ENCODE results near the gene TMEM240. TPM values are rescaled to one million over a fixed set of nuclear protein-coding genes. Genes with fewer than 3 reads are reported as not detected.
A peak's percentile ranks its signal among the peaks of the same experiment; 100 is the strongest.

TMEM240 gene
- total RNA-seq (7.0 and 8.8 TPM in 2 replicates), polyA plus RNA-seq (5.3 and 7.6 TPM in 2 replicates), polyA minus RNA-seq (1.1 and 1.2 TPM in 2 replicates), Bru-seq, nascent RNA (percentile 38 among the genes with signal in this experiment), BruChase-seq, experiment 1, labeled RNA remaining after a 6-hour chase (percentile 51 among the genes with signal in this experiment), BruChase-seq, experiment 2, labeled RNA remaining after a 2-hour chase (percentile 51 among the genes with signal in this experiment)
- 3.3 and 4.5 TPM in 2 replicates for polyA plus RNA-seq (2011; cell fraction: cytosol; rRNA removed)
- 6.8 and 7.3 TPM in 2 replicates for polyA plus RNA-seq (2011; cell fraction: nucleus; rRNA removed)
- 2.1 and 5.6 TPM in 2 replicates for polyA plus RNA-seq (2012)
- polyA minus RNA-seq (2011; cell fraction: cytosol; rRNA and poly(A)+ RNA removed): not detected
- polyA minus RNA-seq (2011; cell fraction: nucleus; rRNA and poly(A)+ RNA removed): 0.87 and 2.0 TPM in 2 replicates
- long read RNA-seq, partial matches to known transcripts: 0 of 2 reads
- long read RNA-seq, other reads (novel, unspliced or antisense): 2 of 2 reads

- H3K9me3 ChIP-seq (replicated peaks; ENCODE audit: control insufficient read depth, insufficient read depth, low read length): no peaks in the 10 kb centered on the region
- H4K20me1 ChIP-seq (replicated peaks; ENCODE audit: control insufficient read depth, extremely low read depth, insufficient read depth, low read length): no peaks in the 10 kb centered on the region
- peak within 1 kb of the TSS; percentile 32 to 60 (median 44) for H3K4me3 ChIP-seq (replicated peaks in 1 of 3; ENCODE audit: insufficient read depth in 1 of 3, low read depth in 1 of 3, low read length in 3 of 3)
- BruUV-seq (replicated peaks): no TSS peak
- peak within 1 kb of the TSS; percentile 36 for H3K9ac ChIP-seq (replicated peaks; ENCODE audit: extremely low read depth, insufficient read depth, low read length)
- H3K27ac ChIP-seq (ENCODE audit: insufficient read depth, low read depth, low read length): no peak within 1 kb of the TSS
- intact Hi-C loops (cut with micrococcal nuclease): no loop called here
- H3K4me2 ChIP-seq (ENCODE audit: insufficient read depth, low read length): peak within 1 kb of the TSS; percentile 63
- FAIRE-seq: peak; percentile 49
- peaks cover 7% of the 10 kb centered on the region for H3K79me2 ChIP-seq (ENCODE audit: control insufficient read depth, insufficient read depth, low read length)
- H3K27me3 ChIP-seq (ENCODE audit: control insufficient read depth in 2 of 2, insufficient read depth in 2 of 2, low read length in 2 of 2): no peaks in the 10 kb centered on the region
- dilution Hi-C loops (cut with MboI; ENCODE audit: extremely low pct_ligation_motif_present, low sequenced_read_pairs): no loop called here
- H3K9me1 ChIP-seq (replicated peaks; ENCODE audit: control insufficient read depth, extremely low read depth, insufficient read depth, low read length): no peaks in the 10 kb centered on the region
- H3K36me3 ChIP-seq (ENCODE audit: control insufficient read depth in 2 of 2, extremely low read depth in 1 of 2, insufficient read depth in 2 of 2, low read length in 2 of 2): peaks cover 0 to 10% of the 10 kb centered on the region in 2 experiments
- H2AFZ ChIP-seq (ENCODE audit: low read depth, low read length): peak within 1 kb of the TSS; percentile 58
- TF ChIP-seq FOS (IDR thresholded peaks at IDR 0.05; ENCODE audit: borderline replicate concordance, insufficient read depth, low read length) (no peak), JUN (IDR thresholded peaks at IDR 0.05; ENCODE audit: borderline replicate concordance, insufficient read depth, insufficient read length, low read depth) (no peak), POLR2AphosphoS5 (IDR thresholded peaks at IDR 0.05; ENCODE audit: insufficient read depth, low read depth, low read length) (peak; percentile 30), MYC (IDR thresholded peaks at IDR 0.05; ENCODE audit: low read depth, low read length) (no peak), POLR2A (IDR thresholded peaks at IDR 0.05; ENCODE audit: low read depth, low read length) (no peak), GATA2 (IDR thresholded peaks at IDR 0.05; ENCODE audit: insufficient read depth, insufficient read length, low read depth, low read length) (no peak)
- peak; percentile 73 for DNase-seq (ENCODE audit: low read depth, low spot score)
- H3K4me1 ChIP-seq (ENCODE audit: control insufficient read depth, extremely low read depth, insufficient read depth, low read length): peaks cover 14% of the 10 kb centered on the region
- POLR2A ChIA-PET: no interaction called here
- CTCF ChIA-PET: no interaction called here
Observed at GRCh38 chr1:1540090-1540817, at the start of gene TMEM240. Gene TMEM240, minus strand, starts transcription at chr1:1540624. Its CDS starts 278 bp downstream, at chr1:1540346.
